ENCODE data around the gene PRKN.

DNA sequence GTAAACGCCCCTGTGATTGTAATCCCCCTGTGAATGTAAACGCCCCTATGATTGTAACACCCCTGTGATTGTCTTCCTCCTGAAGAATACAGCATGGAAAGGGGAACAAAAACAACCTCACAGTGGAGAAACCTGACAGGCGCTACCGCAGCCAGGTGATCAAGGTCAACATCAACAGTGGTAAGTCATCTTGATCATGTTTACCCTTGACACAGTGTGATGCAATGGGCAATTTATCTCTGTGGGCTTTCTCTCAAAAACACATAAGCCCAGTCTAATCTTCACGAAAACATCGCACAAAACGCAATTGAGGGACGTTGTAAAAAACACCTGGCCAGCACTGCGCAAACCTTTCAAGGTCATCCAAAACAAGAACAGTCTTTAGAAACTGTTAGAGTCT is 277.2 kb downstream of the PRKN start:
- no peak for TF ChIP-seq MBD2 (IDR thresholded peaks at IDR 0.05; ENCODE audit: borderline replicate concordance, low read depth)
- TF ChIP-seq ARNT (IDR thresholded peaks at IDR 0.05): no peak
- TF ChIP-seq, protein P1, sequence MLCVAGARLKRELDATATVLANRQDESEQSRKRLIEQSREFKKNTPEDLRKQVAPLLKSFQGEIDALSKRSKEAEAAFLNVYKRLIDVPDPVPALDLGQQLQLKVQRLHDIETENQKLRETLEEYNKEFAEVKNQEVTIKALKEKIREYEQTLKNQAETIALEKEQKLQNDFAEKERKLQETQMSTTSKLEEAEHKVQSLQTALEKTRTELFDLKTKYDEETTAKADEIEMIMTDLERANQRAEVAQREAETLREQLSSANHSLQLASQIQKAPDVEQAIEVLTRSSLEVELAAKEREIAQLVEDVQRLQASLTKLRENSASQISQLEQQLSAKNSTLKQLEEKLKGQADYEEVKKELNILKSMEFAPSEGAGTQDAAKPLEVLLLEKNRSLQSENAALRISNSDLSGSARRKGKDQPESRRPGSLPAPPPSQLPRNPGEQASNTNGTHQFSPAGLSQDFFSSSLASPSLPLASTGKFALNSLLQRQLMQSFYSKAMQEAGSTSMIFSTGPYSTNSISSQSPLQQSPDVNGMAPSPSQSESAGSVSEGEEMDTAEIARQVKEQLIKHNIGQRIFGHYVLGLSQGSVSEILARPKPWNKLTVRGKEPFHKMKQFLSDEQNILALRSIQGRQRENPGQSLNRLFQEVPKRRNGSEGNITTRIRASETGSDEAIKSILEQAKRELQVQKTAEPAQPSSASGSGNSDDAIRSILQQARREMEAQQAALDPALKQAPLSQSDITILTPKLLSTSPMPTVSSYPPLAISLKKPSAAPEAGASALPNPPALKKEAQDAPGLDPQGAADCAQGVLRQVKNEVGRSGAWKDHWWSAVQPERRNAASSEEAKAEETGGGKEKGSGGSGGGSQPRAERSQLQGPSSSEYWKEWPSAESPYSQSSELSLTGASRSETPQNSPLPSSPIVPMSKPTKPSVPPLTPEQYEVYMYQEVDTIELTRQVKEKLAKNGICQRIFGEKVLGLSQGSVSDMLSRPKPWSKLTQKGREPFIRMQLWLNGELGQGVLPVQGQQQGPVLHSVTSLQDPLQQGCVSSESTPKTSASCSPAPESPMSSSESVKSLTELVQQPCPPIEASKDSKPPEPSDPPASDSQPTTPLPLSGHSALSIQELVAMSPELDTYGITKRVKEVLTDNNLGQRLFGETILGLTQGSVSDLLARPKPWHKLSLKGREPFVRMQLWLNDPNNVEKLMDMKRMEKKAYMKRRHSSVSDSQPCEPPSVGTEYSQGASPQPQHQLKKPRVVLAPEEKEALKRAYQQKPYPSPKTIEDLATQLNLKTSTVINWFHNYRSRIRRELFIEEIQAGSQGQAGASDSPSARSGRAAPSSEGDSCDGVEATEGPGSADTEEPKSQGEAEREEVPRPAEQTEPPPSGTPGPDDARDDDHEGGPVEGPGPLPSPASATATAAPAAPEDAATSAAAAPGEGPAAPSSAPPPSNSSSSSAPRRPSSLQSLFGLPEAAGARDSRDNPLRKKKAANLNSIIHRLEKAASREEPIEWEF (CRISPR knock-in tag; IDR thresholded peaks at IDR 0.05): no peak
- TF ChIP-seq ZNF239 (CRISPR knock-in tag; IDR thresholded peaks at IDR 0.05): no peak
